Urinary bladder (tissue), 4 donors: ENCODE measurements around the gene KCNE2. TPM values are rescaled to one million over a fixed set of nuclear protein-coding genes. Genes with fewer than 3 reads are reported as not detected.
"Not testable (repeated sequence)": the region's sequence is repeated elsewhere in the genome, so short reads cannot be mapped to it uniquely, and the experiment has no call there.

ENCODE experiments used
- DNase-seq: peaks from one replicate; pipeline ENCODE4 v3.0.0-alpha.2; 2015; ENCODE audit errors: extremely low spot score
- H3K27ac ChIP-seq: one replicate; pipeline ENCODE4 v1.5.1; 2013; ENCODE audit warnings: low read depth, mild to moderate bottlenecking, moderate library complexity
- H3K36me3 ChIP-seq: one replicate; pipeline ENCODE4 v1.6.1; 2013; ENCODE audit warnings: mild to moderate bottlenecking, moderate library complexity; ENCODE audit not compliant: insufficient read depth
- H3K4me1 ChIP-seq: one replicate; pipeline ENCODE4 v1.6.1; 2013; ENCODE audit warnings: mild to moderate bottlenecking, moderate library complexity; ENCODE audit not compliant: insufficient read depth
- H3K4me3 ChIP-seq: one replicate; pipeline ENCODE4 v1.5.1; 2013; ENCODE audit warnings: low read depth, low read length
- WGBS: extraction: QIAGEN DNeasy Blood & Tissue Kit; methylation state at CpG from one replicate; pipeline ENCODE4 v1.1.7; 2013; 5-methylcytosine and 5-hydroxymethylcytosine counted together
- polyA plus RNA-seq: library from polyadenylated mRNA; stranded (reverse); fragments of 200-250 nt; gene quantifications from one replicate; pipeline ENCODE4 v1.2.3, GENCODE V29; 2013
- total RNA-seq: library from RNA; depleted of rRNA; stranded (reverse); fragments of >200 nt; gene quantifications from one replicate; pipeline ENCODE4 v1.2.3, GENCODE V29; 2014
- donor health status: healthy with polysubstance abuse.
- donor health status: healthy.

Gene KCNE2
- total and polyA plus RNA-seq, 2 donors = 0.13 TPM; not detected in 1

DNA sequence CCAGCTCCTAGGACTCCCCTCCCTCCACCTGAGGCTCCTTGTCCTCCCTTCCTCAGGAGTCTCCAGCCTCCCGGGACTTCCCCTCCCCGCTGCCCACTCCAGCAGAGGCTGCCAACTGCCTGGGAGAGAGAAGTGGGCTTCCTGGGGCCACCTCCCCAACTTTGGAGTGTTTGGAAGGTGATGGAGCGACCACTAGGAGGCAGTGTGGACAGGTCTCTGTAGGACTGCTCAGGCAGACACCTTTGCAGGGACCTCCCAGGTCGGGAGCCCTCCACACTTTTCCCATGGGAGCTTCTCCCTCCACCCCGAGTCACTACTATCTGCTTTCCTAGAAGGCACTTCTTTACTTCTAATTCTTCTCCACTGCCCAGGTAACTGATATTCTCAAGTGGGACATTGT lies 40.9 kb downstream of the KCNE2 start:
- not testable (repeated sequence) for H3K4me1 ChIP-seq, H3K36me3 ChIP-seq, H3K4me3 ChIP-seq, H3K27ac ChIP-seq, DNase-seq
- WGBS = no CpG with 5 or more reads among the region's 5 CpGs

DNA sequence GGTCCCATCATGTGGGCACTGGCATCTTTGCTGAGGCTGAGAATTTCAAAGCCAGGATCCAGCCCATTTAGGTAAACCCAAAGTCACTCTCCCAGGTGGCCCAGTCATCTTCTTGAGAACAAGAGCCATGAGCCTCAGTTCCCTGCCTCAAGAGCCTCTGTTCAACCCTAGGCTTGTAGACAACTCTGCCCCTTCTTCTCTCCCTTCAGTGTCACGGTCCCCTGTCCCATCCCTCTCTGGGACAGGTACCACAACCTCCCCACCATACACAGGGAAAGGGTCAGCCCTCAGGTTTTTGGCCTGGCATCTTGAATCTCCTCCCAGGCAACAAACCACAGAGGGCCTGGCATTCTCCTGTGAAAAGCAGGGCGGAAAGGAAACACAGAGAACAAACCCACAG lies 41.9 kb downstream of the KCNE2 start:
- not testable (repeated sequence) for H3K4me3 ChIP-seq, H3K4me1 ChIP-seq, H3K27ac ChIP-seq, H3K36me3 ChIP-seq, DNase-seq
- WGBS = no CpG with 5 or more reads among the region's 2 CpGs

DNA sequence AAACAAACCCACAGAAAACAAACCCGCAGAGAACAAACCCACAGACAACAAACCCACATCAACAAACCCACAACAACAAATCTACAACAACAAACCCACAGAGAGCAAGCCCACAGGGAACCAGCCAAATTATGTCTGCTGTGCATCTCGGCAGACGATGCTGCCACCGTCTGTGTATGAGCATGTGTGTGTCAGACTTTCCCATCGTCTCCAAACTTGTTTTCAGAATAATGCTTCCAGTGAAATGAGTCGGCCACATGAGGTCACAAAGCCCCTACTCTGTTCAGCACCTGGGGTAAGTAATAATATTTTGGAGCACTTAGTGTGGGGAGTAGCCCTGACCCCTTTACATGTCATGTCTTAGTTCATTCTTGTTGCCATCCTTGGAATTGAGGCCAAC lies 42.3 kb downstream of the KCNE2 start:
- not testable (repeated sequence) for H3K4me3 ChIP-seq, DNase-seq, H3K4me1 ChIP-seq, H3K27ac ChIP-seq, H3K36me3 ChIP-seq
- no CpG with 5 or more reads among the region's 6 CpGs for WGBS

DNA sequence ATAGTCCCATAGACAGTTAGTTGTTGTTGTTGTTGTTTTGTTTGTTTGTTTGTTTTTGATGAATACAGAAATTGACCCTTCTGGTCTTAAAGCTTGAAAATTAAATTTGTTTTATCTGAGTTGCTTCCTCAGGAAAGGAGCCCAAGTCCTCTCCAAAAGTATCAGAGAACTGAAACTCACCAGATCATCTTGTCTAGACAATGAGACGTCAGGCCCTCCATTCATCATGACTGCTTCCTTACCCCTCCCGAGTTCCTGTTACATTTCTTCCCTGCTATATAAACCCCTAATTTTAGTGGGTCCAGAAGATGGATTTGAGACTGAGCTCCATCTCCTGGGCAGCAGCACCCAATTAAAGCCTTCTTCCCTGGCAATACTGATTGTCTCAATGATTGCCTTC lies 42.9 kb downstream of the KCNE2 start:
- no CpG with 5 or more reads among the region's 2 CpGs for WGBS

DNA sequence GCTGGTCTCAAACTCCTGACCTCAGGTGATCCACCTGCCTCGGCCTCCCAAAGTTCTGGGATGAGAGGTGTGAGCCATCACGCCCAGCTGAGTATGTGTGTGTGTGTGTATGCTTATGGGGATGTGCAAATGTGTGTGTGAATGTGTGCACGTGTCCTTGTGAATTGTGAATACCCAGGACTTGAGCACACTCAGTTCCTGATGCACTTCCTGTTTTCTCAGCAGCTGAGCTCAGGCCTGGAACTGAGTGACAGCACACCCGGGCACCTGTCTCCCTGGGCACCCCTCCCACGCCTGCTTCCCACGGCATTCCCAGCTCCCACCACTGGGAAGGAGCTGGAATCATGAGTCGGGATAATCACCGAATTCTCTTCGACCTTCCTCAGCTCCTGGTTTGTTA lies 43.5 kb downstream of the KCNE2 start:
- not testable (repeated sequence) for DNase-seq, H3K4me3 ChIP-seq, H3K4me1 ChIP-seq, H3K27ac ChIP-seq, H3K36me3 ChIP-seq
- WGBS = no CpG with 5 or more reads among the region's 9 CpGs

More for the DNA sequence above, 42.9 kb downstream of the KCNE2 start:
- H3K4me3 ChIP-seq, H3K36me3 ChIP-seq, H3K4me1 ChIP-seq, H3K27ac ChIP-seq, DNase-seq: not testable (repeated sequence)

DNA sequence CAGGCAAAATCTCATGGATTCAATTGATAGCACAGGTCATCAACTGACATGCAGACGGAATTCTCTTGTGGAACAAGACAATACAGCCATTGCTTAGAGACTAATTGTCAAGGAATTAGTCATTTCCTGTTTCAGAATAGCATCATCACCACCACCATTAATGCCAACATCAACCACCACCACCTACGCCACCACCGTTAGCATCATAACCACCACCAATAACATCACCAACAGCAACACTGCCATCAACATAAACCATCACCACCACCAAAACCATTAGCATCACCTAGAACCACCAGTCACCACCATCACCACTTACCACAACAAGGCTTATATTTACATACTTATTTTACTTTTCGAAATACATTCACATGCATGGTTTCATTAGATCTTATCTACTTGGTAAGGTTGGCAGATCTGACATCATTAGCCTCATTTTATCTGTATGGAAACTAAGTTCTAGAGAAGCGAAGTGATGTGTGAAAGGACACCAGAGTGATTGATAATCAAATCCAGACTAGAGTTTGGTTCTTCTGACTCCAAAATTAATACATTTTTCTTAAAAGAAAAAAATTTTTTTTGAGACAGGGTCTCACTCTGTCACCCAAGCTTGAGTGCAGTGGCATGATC lies 53.8 kb downstream of the KCNE2 start:
- DNase-seq, H3K4me3 ChIP-seq, H3K27ac ChIP-seq, H3K4me1 ChIP-seq, H3K36me3 ChIP-seq: not testable (repeated sequence)
- WGBS = no CpG with 5 or more reads among the region's 5 CpGs

Other genes with a start within 250 kb of the KCNE2 start
- gene SMIM11, start 11.5 kb downstream of the KCNE2 start, total RNA-seq = 17.3 TPM
- gene SMIM11, start 11.5 kb downstream of the KCNE2 start, polyA plus RNA-seq = 3.0 TPM
- gene SMIM34, start 59.9 kb downstream of the KCNE2 start, total RNA-seq = not detected
- gene SMIM34, start 59.9 kb downstream of the KCNE2 start, polyA plus RNA-seq = not detected
- 0.11 TPM for gene KCNE1, start 148.2 kb downstream of the KCNE2 start, total RNA-seq
- 0.48 TPM for gene KCNE1, start 148.2 kb downstream of the KCNE2 start, polyA plus RNA-seq